PC-9 (cell line): ENCODE data around the gene SREK1IP1.

Experiments
- CTCF ChIP-seq: fragments of 200-600 bp; sonication (generic); conservative IDR thresholded peaks from 2 replicates; pipeline ENCODE4 v1.6.1; 2017; ENCODE audit warnings: mixed run types, antibody characterized with exemption, mild to moderate bottlenecking, moderate library complexity
- EZH2 ChIP-seq: fragments of 200-600 bp; sonication (generic); IDR thresholded peaks from 2 replicates; pipeline ENCODE4 v1.8.0; 2017; ENCODE audit warnings: antibody characterized with exemption, low read depth

- TF ChIP-seq CTCF (peak; percentile 94), EZH2 (no peak)
Measured at GRCh38 chr5:64784451-64785025, 16.0 kb upstream of the SREK1IP1 start.
